Measurements from ENCODE around the gene ZNF101. TPM values are rescaled to one million over a fixed set of nuclear protein-coding genes. Genes with fewer than 3 reads are reported as not detected.

Gene ZNF101
- total RNA-seq, 1 experiment from 2014 or later: 51.4 TPM

- peak within 1 kb of the TSS; percentile 91 for H3K4me3 Mint-ChIP-seq
Observed at GRCh38 chr19:19732579-19733501, 64.2 kb downstream of the ZNF101 start, which contains the start of gene ZNF14. ZNF14 (minus strand) TSS chr19:19733112; CDS start chr19:19732958, 154 bp downstream.

More at GRCh38 chr19:19732579-19733501, 64.2 kb downstream of the ZNF101 start, which contains the start of gene ZNF14:
- peaks cover 9% of the 10 kb centered on the region for H3K4me1 Mint-ChIP-seq
- peaks cover 21% of the 10 kb centered on the region for H3K9me3 Mint-ChIP-seq
- ChIA-PET CTCF (interaction anchor here (0.6 to 2.3 kb wide), 8 partner anchors 14 to 224 kb away, joined by 3 to 12 read pairs (median 4); partner anchors contain the start of gene GMIP), POLR2A (interaction anchor here (1.0 to 2.4 kb wide), 8 partner anchors 15 to 224 kb away, joined by 3 to 11 read pairs (median 6); partner anchors contain the start of genes ZNF101, ZNF253, ZNF506 and ZNF93)
- peak; percentile 99 for ATAC-seq
- peak within 1 kb of the TSS; percentile 89 for H3K27ac Mint-ChIP-seq
- TF ChIP-seq GABPB1 (CRISPR knock-in tag; IDR thresholded peaks at IDR 0.05): peak; percentile 58; the same call in 1 of the 2 replicates
- peak; percentile 30; the same call in 1 of the 2 replicates for TF ChIP-seq USF1 (CRISPR knock-in tag; IDR thresholded peaks at IDR 0.05)
- peak; percentile 81 for TF ChIP-seq SP1 (CRISPR knock-in tag; conservative IDR thresholded peaks at IDR 0.05)
- peak; percentile 57; the same call in 1 of the 2 replicates for TF ChIP-seq ZNF317 (CRISPR knock-in tag; IDR thresholded peaks at IDR 0.05; ENCODE audit: borderline replicate concordance, low read depth)
- no peak for TF ChIP-seq ZMAT4 (CRISPR knock-in tag; IDR thresholded peaks at IDR 0.05)
- TF ChIP-seq CREM (CRISPR knock-in tag; IDR thresholded peaks at IDR 0.05): 0 out of 2 replicates have a peak, but pooled peaks have one; percentile 37
- 0 out of 2 replicates have a peak, but pooled peaks have one; percentile 26 for TF ChIP-seq ZNF232 (CRISPR knock-in tag; IDR thresholded peaks at IDR 0.05)
- 0 out of 2 replicates have a peak, but pooled peaks have one; percentile 32 for TF ChIP-seq FOXP1 (CRISPR knock-in tag; IDR thresholded peaks at IDR 0.05; ENCODE audit: borderline replicate concordance)
- 0 out of 2 replicates have a peak, but pooled peaks have one; percentile 46 for TF ChIP-seq MYBL2 (CRISPR knock-in tag; IDR thresholded peaks at IDR 0.05)
- TF ChIP-seq PRRX2 (CRISPR knock-in tag; IDR thresholded peaks at IDR 0.05): no peak
- TF ChIP-seq TEAD1 (CRISPR knock-in tag; IDR thresholded peaks at IDR 0.05): peak; percentile 53; the same call in 1 of the 2 replicates
- TF ChIP-seq MAX (CRISPR knock-in tag; IDR thresholded peaks at IDR 0.05): peak; percentile 80
- no peak for TF ChIP-seq IRF1 (CRISPR knock-in tag; IDR thresholded peaks at IDR 0.05)
- TF ChIP-seq NFYB (CRISPR knock-in tag; conservative IDR thresholded peaks at IDR 0.05; ENCODE audit: low read depth): peak; percentile 59; the same call in 1 of the 2 replicates
- TF ChIP-seq OVOL2 (CRISPR knock-in tag; IDR thresholded peaks at IDR 0.05; ENCODE audit: borderline replicate concordance): no peak
- peak; percentile 65; the same call in 1 of the 2 replicates for TF ChIP-seq ARID4B (CRISPR knock-in tag; IDR thresholded peaks at IDR 0.05; ENCODE audit: borderline replicate concordance)
- TF ChIP-seq KAT7 (CRISPR knock-in tag; IDR thresholded peaks at IDR 0.05; ENCODE audit: borderline replicate concordance): 0 out of 2 replicates have a peak, but pooled peaks have one; percentile 61
- TF ChIP-seq FOXP4 (CRISPR knock-in tag; IDR thresholded peaks at IDR 0.05): peak; percentile 66; the same call in 1 of the 2 replicates
- TF ChIP-seq CBFB (CRISPR knock-in tag; IDR thresholded peaks at IDR 0.05; ENCODE audit: low read depth): peak; percentile 51; the same call in 1 of the 2 replicates
- TF ChIP-seq FOXK1 (CRISPR knock-in tag; IDR thresholded peaks at IDR 0.05): peak; percentile 50; the same call in 1 of the 2 replicates
- TF ChIP-seq PREB (CRISPR knock-in tag; IDR thresholded peaks at IDR 0.05; ENCODE audit: borderline replicate concordance): no peak
- TF ChIP-seq SMAD3 (CRISPR knock-in tag; IDR thresholded peaks at IDR 0.05; ENCODE audit: borderline replicate concordance): no peak
- peaks cover 31% of the 10 kb centered on the region for H3K36me3 Mint-ChIP-seq
- DNase-seq (ENCODE audit: low spot score): peak; percentile 97
- peaks cover 7% of the 10 kb centered on the region for H3K27me3 Mint-ChIP-seq (ENCODE audit: low read depth)
